Right renal cortex interstitium (tissue), 3 donors: ENCODE measurements around the gene SP4. TPM values are rescaled to one million over a fixed set of nuclear protein-coding genes. Genes with fewer than 3 reads are reported as not detected.
A peak's percentile ranks its signal among the peaks of the same experiment; 100 is the strongest.

Experiments used
- DNase-seq, 3 donors: peaks; one replicate each; pipeline ENCODE4 v3.0.0-alpha.2; 2013; ENCODE audit warnings: low read depth in 3 of 3, low spot score in 2 of 3
- polyA plus RNA-seq, 3 donors: library from polyadenylated mRNA; unstranded; fragments of 120-200 nt; gene quantifications; one replicate each; pipeline ENCODE4 v1.2.1, GENCODE V29; 2013; ENCODE audit not compliant: insufficient read length in 3 of 3

SP4 gene
- 10 to 100 TPM; 14.1 to 17.4 (median 16.2) TPM for polyA plus RNA-seq

DNA sequence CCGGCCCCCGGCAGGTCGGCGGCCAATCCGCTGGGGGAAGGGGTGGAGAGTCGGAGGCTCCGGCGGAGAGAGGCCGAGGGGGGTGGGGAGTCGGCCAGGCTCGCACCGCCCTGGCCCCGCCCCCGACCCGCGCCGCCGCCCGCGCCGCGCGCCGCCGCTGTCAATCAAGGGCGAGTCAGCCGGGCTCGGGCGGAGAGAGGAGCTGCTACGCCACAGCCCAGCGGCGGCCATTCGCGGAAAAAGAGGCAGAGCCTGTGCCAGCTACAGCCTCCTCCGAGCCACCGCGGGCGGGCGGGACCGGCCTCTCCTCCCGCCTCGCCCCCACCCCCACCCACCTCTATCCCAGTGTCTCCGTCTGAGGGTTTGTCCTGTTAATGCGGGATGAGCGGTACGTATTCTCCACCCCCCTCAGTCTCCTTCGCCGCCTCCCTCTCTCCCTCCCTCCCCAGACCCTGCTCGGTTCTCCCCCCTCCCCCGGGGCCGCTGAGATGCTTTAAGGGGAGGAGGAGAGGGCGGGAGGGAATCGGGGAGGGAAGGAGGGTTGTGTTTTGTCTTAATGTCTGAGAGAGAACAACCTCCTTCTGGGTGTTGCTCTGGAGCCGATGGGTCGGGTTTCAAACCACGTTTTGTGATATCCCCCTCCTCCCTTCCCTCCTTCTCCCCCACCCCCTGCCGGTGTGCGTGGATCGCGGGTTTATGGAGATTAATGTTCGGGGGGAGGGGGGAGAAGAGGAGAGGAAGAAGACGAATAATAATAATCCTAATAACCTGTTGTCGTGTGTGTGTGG lies at the start of gene SP4:
Gene SP4, plus strand, starts transcription at position 213 of the 788 bp plus-strand sequence. Its CDS starts 169 bp downstream, at position 382.
- peak; percentile 58 to 85 (median 79) for DNase-seq

GRCh38 chr7:21383227-21384220 lies 44.4 kb upstream of the SP4 start:
- DNase-seq: no peak

DNA sequence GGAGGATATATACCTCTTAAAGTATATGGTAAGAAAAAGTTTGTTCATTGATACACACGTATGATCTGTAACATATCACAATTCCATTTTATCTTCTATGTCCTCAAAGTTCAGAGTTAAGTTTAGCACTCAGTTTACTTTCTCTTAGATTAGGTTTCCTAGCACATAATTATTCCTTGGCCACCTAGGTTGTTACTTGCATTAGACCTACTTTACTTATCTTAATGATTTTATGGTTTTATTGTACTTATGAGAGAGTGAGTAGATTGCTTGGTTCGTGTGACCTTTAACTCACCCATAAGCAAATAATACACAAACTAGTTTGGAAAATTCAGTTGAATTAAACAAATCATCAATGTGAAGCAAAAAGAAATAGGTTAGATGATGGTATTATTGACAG lies 33.9 kb upstream of the SP4 start:
- DNase-seq: no peak

GRCh38 chr7:21401944-21402343 lies 25.9 kb upstream of the SP4 start:
- DNase-seq: no peak

GRCh38 chr7:21407796-21408480 lies 19.9 kb upstream of the SP4 start:
- DNase-seq: no peak

- no peak for DNase-seq
Measured at GRCh38 chr7:21408481-21408820, 19.4 kb upstream of the SP4 start.

DNA sequence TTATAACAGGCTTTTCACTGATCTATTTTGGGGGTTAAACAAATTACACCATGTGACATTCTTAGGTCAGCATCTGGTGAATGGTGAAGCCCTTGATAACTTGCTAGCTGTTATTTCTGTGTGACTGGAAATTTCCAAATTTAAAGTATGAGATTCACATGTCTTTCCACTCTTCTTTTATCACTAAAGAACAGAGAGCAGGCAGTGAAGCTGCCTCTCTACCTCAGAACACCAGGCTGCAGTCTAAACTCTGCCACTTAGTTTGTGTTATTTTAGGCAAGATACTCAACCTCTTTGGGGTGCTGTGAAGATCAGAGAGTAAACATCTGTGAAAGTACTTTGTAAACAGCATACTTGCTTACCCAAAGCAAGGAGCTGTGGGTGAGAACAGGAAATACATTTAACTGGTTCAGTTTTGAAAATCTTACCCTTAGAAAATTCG lies 15.5 kb upstream of the SP4 start:
- no peak for DNase-seq

GRCh38 chr7:21412957-21413356 lies 14.9 kb upstream of the SP4 start:
- no peak for DNase-seq

- no peak for DNase-seq
Measured at GRCh38 chr7:21413502-21413901, 14.4 kb upstream of the SP4 start.

DNA sequence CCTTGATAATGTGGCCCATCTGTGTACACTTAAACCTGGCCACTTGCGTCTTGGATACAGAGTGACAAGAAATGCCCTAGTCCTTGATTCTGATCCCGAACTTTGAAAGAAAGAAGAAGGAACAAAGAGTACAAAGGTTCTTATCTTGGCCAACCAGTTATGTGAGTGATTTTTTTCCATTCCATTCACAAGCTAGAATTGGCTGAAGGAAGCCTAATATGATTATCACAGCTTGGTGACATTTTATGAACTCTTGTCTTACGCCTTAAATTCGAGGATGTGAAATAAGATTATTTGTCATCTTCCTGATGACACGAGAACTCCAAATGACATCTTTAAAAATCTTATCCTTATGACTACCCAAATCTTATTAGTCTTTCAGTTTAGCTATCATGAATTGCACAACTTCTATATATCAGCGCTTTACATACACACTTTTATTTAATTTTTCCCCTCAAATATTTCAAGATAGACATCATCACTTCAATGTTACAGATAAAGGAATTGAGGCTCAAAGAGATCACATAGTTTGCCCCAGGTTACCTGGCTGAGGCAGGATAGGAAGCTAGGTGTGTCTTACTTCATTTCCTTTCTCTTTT lies 13.0 kb upstream of the SP4 start:
- no peak for DNase-seq

- no peak for DNase-seq
Measured at GRCh38 chr7:21417647-21418046, 10.2 kb upstream of the SP4 start.

DNA sequence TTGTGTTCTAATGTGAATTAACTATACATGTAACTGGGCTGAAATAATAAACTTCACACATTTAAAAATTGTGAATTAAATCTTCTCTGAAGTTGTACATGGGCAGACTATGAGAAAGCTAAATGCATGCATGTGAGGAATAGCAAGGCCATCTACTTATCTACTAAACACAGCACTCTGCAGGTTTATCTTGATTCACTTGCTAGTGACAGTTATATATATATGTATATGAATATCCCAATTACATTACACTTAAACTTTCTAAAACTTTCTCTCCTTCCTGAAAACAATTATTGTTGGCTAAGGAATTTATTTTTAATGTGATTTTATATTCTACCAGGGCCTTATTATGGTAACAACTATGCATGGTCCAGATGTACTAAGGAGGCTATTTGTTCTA lies 5.1 kb upstream of the SP4 start:
- no peak for DNase-seq

GRCh38 chr7:21425290-21425689 lies 2.6 kb upstream of the SP4 start:
- no peak for DNase-seq

- DNase-seq: no peak
Measured at GRCh38 chr7:21426286-21427181, 1.3 kb upstream of the SP4 start.

GRCh38 chr7:21427182-21427870 lies 557 bp upstream of the SP4 start:
- peak; percentile 93 to 96 (median 93) for DNase-seq

GRCh38 chr7:21428659-21428941 lies 717 bp downstream of the SP4 start:
- no peak for DNase-seq

DNA sequence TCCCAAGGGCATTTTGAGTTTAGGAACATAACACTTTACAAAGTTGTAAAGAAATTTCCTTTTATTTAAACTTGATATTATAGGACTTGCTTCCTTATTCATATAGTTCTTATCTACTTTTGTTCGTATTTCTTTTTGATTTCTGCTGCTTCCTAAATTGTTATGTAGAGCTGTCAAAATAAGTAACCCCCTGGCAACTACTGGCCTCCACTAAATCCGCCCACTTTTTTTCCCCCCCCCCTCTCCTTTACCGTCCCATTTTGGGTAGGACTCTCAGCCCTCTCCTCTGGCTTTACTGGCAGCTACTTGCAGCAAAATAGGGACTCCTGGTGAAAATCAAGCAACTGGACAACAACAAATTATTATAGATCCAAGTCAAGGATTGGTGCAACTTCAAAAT lies 1.1 kb downstream of the SP4 start:
- DNase-seq: no peak

GRCh38 chr7:21429786-21430574 lies 2.1 kb downstream of the SP4 start:
- no peak for DNase-seq
